C4-2B (cell line): ENCODE measurements around the gene BRAF.
"Not testable (repeated sequence)": the region's sequence is repeated elsewhere in the genome, so short reads cannot be mapped to it uniquely, and the experiment has no call there.

Experiments
- CTCF ChIP-seq: fragments of 450-650 bp; conservative IDR thresholded peaks from 2 replicates; pipeline ENCODE4 v1.5.1; 2017; ENCODE audit warnings: mild to moderate bottlenecking
- ZFX ChIP-seq: fragments of 450-650 bp; IDR thresholded peaks from 2 replicates; pipeline ENCODE4 v1.6.1; 2017

GRCh38 chr7:140693849-140694248, 230.9 kb downstream of the BRAF start:
- TF ChIP-seq CTCF, ZFX: not testable (repeated sequence)
